ENCODE results near the gene CCDC201. TPM values are rescaled to one million over a fixed set of nuclear protein-coding genes. Genes with fewer than 3 reads are reported as not detected.

CCDC201 gene
- total RNA-seq, 1 donor from 2014 or later: not detected

- H2AFZ ChIP-seq (ENCODE audit: low read depth, low read length): peak overlapping the region; percentile 31
- H3K27ac ChIP-seq (ENCODE audit: low read depth, low read length): peak overlapping the region; percentile 64
- H3K36me3 Mint-ChIP-seq (ENCODE audit: low read depth, unreplicated experiment): peaks cover 3% of the 10 kb centered on the region
- no peak overlapping the region for H3K4me3 Mint-ChIP-seq (ENCODE audit: unreplicated experiment)
- TF ChIP-seq CTCF (IDR thresholded peaks at IDR 0.05; ENCODE audit: insufficient read depth, low read depth, low read length) (no peak), EZH2 (IDR thresholded peaks at IDR 0.05; ENCODE audit: insufficient read depth, low read length) (no peak)
- peak overlapping the region; percentile 3 for H3K27ac Mint-ChIP-seq (ENCODE audit: unreplicated experiment)
- H3K4me1 ChIP-seq (ENCODE audit: insufficient read depth, low read length): peaks cover 11% of the 10 kb centered on the region
- no peaks in the 10 kb centered on the region for H3K79me2 ChIP-seq (ENCODE audit: insufficient read depth, low read length)
- no peaks in the 10 kb centered on the region for H3K27me3 Mint-ChIP-seq (ENCODE audit: low read depth, unreplicated experiment)
- H3K4me2 ChIP-seq (ENCODE audit: low read length): peak overlapping the region; percentile 64
- H3K9me3 Mint-ChIP-seq (ENCODE audit: unreplicated experiment): peaks cover 12% of the 10 kb centered on the region
- no peaks in the 10 kb centered on the region for H4K20me1 ChIP-seq (ENCODE audit: insufficient read depth, low read length)
- DNase-seq (ENCODE audit: low read depth): peak; percentile 92
- no peaks in the 10 kb centered on the region for H3K36me3 ChIP-seq (ENCODE audit: insufficient read depth, low read length)
- FAIRE-seq: peak; percentile 83
- peaks cover 5% of the 10 kb centered on the region for H3K9me3 ChIP-seq (ENCODE audit: insufficient read depth, low read depth, low read length)
- H3K27me3 ChIP-seq (ENCODE audit: insufficient read depth, low read length): no peaks in the 10 kb centered on the region
- H3K9ac ChIP-seq (ENCODE audit: low read length): peak overlapping the region; percentile 27
- H3K4me3 ChIP-seq (ENCODE audit: insufficient read depth, low read depth, low read length): no peak overlapping the region
- peaks cover 7% of the 10 kb centered on the region for H3K4me1 Mint-ChIP-seq (ENCODE audit: low read depth, unreplicated experiment)
Measured at GRCh38 chr7:45874408-45875131, 1.7 kb upstream of the CCDC201 start.

DNA sequence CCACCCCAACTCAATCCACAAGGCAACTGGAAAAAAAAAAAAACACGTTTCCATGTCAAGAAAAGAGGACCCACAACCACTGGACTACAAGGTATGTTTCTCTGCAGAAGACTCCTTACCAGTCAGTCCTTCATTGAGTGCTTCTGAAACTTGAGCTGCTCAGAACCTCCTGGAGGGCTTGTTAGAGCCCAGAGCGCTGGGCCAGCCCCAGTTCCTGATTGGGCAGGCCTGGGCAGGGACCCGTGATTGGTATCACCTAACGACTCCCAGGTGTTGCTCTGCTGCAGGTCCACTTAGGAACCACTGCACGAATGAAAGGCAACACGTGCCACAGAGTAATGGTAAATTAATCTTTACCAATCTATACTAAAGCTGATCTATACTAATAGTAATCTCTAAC lies 473 bp upstream of the CCDC201 start:
- H3K27me3 Mint-ChIP-seq (ENCODE audit: low read depth, unreplicated experiment): no peaks in the 10 kb centered on the region
- no peak overlapping the region for H3K27ac Mint-ChIP-seq (ENCODE audit: unreplicated experiment)
- H3K79me2 ChIP-seq (ENCODE audit: insufficient read depth, low read length): no peaks in the 10 kb centered on the region
- H2AFZ ChIP-seq (ENCODE audit: low read depth, low read length): no peak overlapping the region
- no peak for DNase-seq (ENCODE audit: low read depth)
- no peaks in the 10 kb centered on the region for H3K27me3 ChIP-seq (ENCODE audit: insufficient read depth, low read length)
- TF ChIP-seq EZH2 (IDR thresholded peaks at IDR 0.05; ENCODE audit: insufficient read depth, low read length): no peak
- no peak for TF ChIP-seq CTCF (IDR thresholded peaks at IDR 0.05; ENCODE audit: insufficient read depth, low read depth, low read length)
- H3K36me3 ChIP-seq (ENCODE audit: insufficient read depth, low read length): no peaks in the 10 kb centered on the region
- no peaks in the 10 kb centered on the region for H3K36me3 Mint-ChIP-seq (ENCODE audit: low read depth, unreplicated experiment)
- no peaks in the 10 kb centered on the region for H4K20me1 ChIP-seq (ENCODE audit: insufficient read depth, low read length)
- H3K9me3 ChIP-seq (ENCODE audit: insufficient read depth, low read depth, low read length): peaks cover 3% of the 10 kb centered on the region
- no peak overlapping the region for H3K4me2 ChIP-seq (ENCODE audit: low read length)
- no peak overlapping the region for H3K9ac ChIP-seq (ENCODE audit: low read length)
- H3K27ac ChIP-seq (ENCODE audit: low read depth, low read length): no peak overlapping the region
- peaks cover 6% of the 10 kb centered on the region for H3K9me3 Mint-ChIP-seq (ENCODE audit: unreplicated experiment)
- FAIRE-seq: no peak
- H3K4me3 ChIP-seq (ENCODE audit: insufficient read depth, low read depth, low read length): no peak overlapping the region
- no peak overlapping the region for H3K4me3 Mint-ChIP-seq (ENCODE audit: unreplicated experiment)
- peaks cover 11% of the 10 kb centered on the region for H3K4me1 ChIP-seq (ENCODE audit: insufficient read depth, low read length)
- peaks cover 7% of the 10 kb centered on the region for H3K4me1 Mint-ChIP-seq (ENCODE audit: low read depth, unreplicated experiment)

Measured in astrocyte (in vitro differentiated cells and primary cell).